ENCODE measurements around the gene MFAP4.

The MFAP4 gene

DNA sequence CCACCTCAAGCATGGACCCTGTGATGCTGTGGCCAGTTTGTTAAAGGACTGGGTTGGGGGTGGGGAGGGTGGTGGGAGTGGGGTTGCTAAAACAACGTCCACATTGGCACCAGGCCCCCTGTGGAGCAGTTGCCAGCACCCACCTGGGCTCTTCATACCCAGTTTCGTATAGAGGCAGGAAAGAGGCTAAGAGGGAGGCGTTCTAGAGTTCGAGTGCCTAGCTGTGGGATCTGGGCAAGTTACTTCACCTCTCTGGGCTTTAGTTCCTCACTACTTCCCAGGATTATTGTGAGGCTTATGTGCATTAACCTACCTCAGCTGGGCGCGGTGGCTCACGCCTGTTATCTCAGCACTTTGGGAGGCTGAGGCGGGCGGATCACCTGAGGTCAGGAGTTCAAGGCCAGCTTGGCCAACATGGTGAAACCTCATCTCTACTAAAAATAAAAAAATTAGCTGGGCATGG, 1.4 kb downstream of the MFAP4 start:
- DNase-seq (ENCODE audit: low read depth): no peak

DNA sequence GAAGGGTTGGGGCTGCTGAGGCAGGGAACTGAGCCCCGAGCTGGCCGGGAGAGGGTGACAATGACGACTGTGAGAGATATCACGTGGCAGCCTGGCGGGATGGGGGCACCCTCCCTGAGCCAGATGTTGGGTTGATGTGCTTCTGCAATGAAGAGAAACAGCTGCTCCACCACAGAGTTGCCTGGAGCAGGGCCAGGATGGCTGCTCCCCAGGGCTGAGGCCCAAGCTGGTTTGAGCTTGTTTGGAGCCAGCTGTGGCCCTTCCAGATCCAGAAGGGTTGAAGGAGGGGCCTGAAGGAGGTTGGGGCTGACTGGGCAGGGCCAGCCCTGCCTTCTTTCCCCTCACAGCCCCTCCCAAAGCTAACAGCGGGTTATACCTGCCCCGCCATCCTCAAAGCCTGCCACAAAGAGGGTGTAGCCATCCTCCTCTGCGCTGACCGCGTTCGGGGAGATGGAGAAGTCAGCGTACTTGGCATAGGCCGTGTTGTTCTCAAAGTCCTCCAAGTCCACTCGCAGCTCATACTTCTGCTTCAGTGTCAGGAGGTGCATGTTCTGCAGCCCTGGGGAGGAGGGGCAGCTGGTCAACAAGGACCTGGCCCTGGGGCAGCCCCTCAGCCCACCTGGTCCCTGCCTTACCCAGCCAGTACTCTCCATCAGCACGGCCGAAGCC, 2.1 kb downstream of the MFAP4 start:
- peak; percentile 98 for DNase-seq (ENCODE audit: low read depth)

DNA sequence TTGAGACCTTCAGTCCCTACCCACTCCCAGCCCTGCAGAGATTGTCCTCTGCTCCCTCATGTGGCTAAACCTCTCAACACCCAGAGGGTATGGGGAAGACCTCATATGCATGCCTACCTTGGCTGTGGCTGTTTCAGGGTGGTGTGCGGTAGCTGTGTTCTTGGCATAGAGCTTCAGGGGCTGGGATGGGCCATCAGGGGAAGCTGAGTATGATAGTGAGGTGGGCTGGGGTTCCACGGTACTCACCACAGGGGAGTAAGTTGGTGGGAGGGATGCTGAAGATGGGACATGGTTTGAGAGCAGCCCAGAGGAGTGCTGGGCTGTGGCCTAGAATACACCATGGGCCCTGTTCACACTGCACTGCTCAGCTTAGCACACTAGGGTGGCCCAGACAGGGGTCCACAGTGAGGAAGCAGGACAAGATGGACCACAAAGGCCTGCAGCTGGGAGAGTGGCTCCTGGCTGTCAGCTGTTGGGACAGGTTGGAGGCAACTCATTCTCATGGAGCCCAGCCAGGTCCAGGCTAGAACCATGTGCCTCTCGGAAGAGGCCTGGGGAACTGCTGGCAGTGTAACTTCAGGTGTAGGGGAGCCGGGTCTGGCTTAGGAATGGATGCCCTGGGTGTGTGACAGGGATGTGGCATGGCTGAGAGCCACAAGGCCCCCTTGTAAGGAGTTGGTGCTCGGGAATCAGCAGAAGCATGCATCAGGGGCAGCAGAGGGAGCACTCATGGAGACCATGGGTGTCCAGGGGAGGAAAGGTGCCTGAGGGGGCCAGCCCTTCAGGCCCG, 3.1 kb downstream of the MFAP4 start:
- no peak for DNase-seq (ENCODE audit: low read depth)

DNA sequence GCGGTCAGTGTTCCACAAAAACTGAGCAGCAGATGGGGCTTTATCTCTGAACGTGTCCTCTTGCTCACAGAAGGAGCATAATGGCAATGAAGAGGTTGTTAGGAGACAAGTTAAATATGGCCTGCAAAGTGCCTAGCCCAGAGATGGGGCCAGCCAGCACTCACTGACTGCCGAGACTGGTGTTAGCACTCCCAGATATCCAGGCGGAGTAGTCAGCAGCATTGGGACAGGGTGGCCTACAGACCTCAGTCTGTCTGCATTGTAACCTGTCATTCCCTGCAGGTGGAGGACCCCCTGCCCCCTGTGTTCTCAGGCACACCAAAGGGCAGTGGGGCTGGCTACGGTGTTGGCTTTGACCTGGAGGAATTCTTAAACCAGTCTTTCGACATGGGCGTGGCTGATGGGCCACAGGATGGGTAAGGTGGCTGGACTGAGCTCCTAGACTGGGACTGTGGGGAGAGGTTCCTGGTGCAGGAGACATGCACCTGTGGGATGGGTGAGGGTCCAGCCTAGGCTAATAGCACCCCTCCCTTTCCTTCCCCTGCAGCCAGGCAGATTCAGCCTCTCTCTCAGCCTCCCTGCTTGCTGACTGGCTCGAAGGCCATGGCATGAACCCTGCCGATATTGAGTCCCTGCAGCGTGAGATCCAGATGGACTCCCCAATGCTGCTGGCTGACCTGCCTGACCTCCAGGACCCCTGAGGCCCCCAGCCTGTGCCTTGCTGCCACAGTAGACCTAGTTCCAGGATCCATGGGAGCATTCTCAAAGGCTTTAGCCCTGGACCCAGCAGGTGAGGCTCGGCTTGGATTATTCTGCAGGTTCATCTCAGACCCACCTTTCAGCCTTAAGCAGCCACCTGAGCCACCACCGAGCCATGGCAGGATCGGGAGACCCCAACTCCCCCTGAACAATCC, 4.2 kb downstream of the MFAP4 start:
- DNase-seq (ENCODE audit: low read depth): no peak

DNA sequence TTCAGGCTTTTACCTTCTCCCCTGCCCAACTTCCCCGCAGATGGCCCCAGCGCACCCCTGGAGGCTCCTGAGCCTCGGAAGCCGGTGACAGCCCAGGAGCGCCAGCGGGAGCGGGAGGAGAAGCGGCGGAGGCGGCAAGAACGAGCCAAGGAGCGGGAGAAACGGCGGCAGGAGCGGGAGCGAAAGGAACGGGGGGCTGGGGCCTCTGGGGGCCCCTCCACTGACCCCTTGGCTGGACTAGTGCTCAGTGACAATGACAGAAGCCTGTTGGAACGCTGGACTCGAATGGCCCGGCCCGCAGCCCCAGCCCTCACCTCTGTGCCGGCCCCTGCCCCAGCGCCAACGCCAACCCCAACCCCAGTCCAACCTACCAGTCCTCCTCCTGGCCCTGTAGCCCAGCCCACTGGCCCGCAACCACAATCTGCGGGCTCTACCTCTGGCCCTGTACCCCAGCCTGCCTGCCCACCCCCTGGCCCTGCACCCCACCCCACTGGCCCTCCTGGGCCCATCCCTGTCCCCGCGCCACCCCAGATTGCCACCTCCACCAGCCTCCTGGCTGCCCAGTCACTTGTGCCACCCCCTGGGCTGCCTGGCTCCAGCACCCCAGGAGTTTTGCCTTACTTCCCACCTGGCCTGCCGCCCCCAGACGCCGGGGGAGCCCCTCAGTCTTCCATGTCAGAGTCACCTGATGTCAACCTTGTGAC, 5.1 kb downstream of the MFAP4 start:
- no peak for DNase-seq (ENCODE audit: low read depth)

DNA sequence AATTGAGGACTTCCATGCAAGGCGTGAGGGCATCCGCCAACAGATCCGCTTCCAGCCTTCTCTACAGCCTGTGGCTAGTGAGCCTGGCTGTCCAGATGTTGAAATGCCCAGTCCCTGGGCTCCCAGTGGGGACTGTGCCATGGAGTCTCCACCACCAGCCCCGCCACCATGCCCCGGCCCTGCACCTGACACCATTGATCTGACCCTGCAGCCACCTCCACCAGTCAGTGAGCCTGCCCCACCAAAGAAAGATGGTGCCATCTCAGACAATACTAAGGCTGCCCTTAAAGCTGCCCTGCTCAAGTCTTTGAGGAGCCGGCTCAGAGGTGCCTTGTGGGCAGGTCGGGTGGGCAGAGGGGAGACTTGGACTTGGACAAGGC, 5.6 kb downstream of the MFAP4 start:
- no peak for DNase-seq (ENCODE audit: low read depth)

DNA sequence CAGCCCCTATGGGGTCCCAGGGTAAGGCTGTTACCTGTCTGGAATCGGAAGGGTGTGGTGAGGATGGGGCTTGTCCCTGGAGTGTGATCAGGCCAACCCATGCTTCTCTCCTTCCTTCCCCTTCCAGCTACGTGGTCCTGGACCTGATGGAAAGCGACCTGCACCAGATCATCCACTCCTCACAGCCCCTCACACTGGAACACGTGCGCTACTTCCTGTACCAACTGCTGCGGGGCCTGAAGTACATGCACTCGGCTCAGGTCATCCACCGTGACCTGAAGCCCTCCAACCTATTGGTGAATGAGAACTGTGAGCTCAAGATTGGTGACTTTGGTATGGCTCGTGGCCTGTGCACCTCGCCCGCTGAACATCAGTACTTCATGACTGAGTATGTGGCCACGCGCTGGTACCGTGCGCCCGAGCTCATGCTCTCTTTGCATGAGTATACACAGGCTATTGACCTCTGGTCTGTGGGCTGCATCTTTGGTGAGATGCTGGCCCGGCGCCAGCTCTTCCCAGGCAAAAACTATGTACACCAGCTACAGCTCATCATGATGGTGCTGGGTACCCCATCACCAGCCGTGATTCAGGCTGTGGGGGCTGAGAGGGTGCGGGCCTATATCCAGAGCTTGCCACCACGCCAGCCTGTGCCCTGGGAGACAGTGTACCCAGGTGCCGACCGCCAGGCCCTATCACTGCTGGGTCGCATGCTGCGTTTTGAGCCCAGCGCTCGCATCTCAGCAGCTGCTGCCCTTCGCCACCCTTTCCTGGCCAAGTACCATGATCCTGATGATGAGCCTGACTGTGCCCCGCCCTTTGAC, 6.3 kb downstream of the MFAP4 start:
- DNase-seq (ENCODE audit: low read depth): no peak

DNA sequence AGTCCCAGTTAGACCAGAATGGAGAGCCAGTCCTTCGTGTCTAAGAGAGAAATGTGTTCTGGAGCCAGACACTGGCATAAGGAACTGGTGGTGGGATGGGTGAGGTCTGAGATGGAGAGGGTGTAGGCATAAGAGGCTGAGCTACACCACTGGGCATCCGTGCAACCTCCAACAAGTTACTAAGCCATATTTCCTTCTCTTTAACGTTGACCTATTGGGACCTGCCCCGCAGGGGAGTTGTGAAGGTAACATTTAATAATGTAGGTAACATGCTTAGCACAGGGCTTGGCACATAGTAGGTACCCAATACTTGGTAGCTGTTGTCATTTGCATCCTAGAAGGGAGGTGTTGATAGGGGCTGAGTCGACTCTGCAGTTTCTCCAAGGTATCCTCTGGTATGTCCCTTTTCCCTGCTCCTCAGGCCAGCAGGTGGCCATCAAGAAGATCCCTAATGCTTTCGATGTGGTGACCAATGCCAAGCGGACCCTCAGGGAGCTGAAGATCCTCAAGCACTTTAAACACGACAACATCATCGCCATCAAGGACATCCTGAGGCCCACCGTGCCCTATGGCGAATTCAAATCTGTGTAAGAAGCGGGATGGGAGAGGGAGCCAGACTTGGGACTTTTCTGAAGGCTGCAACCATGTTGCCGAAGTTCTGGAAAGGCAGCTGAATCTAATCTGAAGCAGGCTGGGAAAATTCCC, 7.5 kb downstream of the MFAP4 start:
- no peak for DNase-seq (ENCODE audit: low read depth)

DNA sequence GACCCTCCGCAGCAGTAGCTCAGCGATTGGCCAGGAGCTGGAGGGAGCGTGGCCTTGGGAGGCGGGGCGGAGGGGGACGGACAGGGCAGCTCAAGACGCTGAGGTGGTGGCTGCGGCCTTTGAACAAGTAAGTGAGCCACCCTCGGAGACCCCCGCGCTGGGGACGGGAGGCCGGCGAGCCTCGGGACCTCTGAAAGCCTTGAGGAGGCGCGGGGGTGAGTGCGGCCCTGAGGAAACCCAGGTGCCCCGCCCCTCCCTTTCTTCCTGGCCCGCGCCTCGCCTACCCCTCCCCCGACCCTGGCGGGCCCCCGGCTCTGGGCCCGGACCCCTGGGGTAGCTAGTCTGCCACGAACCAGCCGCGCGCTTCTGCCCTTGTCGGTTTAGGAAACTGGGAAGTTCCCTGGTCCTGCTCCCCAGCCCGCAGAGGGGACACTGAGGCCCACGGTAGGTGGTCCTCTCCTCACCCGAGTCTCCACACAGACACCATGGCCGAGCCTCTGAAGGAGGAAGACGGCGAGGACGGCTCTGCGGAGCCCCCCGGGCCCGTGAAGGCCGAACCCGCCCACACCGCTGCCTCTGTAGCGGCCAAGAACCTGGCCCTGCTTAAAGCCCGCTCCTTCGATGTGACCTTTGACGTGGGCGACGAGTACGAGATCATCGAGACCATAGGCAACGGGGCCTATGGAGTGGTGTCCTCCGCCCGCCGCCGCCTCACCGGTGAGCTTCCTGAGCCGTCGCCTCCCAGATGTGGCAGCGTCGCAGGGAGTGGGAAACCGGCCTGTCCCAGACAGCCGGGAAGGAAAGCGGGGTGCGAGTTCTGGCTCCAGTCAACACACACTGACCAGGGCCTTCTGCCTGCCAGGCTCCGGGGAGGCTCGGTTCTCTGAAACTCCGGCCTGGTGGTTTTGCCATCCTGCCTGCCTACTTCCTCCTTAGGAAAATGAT, 8.3 kb downstream of the MFAP4 start, which contains the start of gene MAPK7:
Gene MAPK7 (plus strand): TSS at position 83 of the 945 bp plus-strand sequence. CDS start 403 bp downstream, at position 486.
- DNase-seq (ENCODE audit: low read depth): no peak

DNA sequence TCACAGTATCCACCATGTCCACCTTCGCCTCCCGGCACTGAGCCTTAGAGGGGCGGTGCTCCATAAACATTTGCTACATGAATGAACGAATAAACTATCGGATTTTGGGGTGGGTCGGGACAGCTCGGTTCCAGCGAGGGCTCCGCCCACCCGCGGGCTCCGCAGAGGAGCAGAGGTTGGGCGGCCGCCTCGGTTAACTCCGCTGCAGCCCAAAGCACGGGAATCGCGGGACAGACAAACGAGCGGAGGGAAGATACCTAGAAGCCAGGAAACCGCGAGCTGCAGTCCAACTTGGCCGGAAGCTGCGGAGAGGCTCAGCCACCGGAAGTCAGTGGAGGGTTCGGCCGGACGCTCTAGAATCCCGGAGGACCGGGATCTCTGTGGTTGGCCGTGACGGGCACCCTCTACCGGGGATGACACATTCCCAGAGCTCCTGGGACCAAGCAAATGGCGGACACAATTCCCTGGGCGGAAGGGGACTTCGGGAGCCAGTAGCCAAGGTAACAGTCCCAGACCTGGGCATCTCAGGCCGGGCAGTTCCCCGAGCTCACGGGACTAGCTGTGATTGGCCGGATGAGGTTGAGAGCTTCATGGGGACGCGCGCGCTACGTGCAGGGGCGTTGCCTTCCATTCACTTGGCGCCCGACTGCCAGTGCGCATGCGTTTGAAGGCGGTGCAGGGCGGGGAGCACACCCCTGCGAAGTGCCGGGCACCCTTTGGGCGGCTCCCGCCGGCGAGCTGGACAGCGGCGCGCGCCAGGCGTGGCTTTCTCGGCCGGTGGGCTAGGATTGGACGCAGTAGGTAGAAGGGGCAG, 9.2 kb downstream of the MFAP4 start:
- peak; percentile 99 for DNase-seq (ENCODE audit: low read depth)

DNA sequence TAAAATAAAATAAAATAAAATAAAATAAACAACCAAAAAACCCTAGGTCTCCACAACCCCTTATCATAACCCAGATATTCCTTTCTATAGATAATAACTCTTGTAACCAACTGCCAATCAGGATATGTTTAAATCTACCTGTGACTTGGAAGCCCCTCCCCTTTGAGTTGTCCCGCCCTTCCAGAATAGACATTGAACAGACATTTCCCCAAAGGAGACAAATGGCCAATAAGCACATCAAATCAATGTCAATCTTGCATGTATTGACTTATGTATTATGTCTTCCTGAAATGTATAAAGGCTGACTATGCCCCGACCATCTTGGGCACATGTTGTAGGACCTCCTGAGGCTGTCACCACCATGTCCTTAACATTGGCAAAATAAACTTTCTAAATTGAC, 10.2 kb downstream of the MFAP4 start:
- no peak for DNase-seq (ENCODE audit: low read depth)

DNA sequence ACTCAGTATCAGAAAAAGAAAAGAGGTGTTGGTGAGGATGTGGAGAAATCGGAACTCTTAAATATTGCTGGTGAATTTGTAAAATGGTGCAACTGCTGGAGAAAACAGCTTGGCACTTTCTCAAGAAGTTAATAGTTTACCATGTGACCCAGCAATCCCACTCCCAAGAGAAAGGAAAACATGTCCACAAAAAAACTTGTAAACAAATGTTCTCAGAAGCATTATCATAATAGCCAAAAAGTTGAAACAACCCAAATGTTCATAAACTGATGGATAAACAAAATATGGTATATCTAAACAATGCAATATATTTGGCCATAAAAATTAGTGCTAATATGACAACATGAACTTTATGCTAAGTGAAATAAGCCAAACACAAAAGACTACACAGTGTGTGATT, 11.3 kb downstream of the MFAP4 start:
- no peak for DNase-seq (ENCODE audit: low read depth)

DNA sequence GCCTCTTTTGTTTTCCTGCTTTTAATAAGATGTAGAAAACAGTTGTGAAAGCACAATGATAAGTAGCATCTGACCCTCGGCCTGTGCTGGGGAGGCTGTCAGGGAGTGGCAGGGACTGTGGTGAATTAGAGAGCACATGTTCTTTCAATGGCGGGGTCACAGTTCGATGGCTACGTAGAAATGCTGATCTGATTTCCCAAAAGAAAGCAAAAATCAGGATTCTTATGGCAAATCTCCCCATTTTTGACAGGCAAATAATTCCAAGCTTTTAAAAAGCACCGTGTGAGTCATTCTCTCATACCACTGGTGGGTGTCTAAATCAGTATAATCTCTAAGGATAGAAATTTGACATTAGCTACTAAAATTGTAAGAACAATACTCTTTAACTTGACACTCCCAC, 12.9 kb downstream of the MFAP4 start:
- DNase-seq (ENCODE audit: low read depth): no peak

DNA sequence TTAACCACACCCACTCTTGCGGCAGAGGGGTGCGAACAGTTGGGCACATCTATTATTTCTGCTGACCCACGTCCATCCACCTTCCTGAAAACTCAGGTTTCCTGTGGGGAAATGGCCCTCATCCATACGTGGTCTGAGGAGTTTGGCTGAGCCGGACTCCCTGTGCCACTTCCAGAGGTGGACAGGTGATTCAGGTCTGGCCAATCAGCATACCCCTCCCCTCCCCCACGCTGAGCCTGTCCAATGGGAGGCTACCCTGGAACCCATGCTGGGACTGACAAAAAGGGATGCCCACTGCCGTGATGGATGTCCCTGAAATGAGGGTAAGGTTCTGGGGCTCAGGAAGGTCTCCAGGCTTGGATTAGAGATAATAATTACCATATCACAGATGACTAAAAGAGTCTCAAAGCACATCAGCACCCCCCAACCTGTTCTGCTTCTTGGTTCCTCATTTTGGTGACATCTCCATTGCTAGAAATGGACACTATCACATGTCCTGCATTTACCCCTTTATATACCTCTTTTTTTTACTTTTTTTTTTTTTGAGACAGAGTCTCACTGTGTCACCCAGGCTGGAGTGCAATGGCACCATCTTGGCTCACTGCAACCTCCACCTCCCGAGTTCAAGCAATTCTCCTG, 14.0 kb downstream of the MFAP4 start:
- no peak for DNase-seq (ENCODE audit: low read depth)

DNA sequence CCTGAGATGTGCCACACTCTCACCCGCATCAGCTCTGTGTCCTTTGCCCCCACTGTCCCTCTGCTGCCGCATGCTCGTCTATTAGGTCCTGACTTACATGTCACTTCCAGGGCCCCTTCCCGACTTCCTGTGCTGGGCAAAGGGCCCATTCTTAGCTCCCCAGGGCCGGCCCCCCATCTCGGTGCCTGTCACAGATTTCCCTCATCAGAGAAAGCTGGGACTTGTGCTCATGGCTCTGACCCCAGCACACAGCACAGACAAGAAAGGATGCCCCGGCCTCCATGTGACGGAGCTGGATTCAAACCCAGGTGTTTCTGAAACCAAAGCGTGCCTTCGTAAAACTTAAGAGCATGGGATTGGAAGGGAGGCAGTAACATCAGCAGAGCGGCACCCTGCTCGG, 14.6 kb downstream of the MFAP4 start:
- DNase-seq (ENCODE audit: low read depth): no peak

DNA sequence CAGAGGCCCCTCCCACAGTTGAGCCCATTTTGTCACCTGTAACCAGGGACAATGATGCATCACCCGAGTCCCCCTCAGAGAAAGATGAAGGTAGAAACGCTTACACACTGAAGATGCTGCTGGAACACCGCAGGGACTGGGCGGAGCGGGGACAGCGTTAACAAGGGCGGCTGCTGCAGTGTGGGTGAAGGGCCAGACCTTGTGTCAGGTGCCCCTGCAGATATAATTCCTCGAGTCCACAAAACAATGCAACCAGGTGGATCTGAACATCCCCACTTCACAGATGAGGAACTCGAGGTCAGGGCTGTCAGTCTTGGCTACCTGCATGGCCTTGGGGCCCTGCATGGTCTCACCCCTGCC, 15.0 kb downstream of the MFAP4 start:
- DNase-seq (ENCODE audit: low read depth): no peak

DNA sequence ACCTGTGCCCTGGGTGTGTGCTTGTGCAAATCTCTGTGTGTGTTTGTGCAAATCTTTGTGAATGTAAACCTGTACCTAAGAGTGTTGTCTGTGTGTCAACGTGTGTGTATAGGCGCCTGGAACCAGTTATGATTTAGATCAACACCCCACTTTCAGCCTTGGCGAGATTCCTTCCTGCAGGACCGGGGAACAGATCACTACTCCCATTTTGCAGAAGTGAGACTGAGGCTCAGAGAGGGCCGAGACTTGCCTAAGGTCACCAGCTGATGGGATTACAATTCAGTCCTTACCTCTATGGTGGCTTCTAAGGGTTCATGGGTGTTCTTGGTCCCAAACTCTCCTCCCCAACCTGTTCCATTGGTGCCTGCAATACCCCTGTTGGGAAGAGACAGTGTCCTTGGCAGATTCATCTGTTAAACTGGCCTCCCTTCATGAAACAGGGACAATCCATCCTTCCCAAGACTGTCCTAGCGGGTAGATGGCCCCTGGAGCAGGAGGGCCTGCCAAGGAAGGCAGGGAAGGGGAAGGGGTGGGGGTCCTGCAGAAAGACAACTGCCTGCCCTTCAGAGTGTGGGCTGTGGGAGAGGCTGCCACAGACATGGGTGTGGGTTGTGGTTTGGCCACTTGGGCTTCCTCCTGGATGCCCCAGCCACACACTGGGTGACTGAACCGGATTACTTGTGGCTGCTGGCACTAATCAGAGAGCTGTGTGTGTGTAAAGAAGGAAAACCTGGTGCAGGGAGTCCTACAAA, 15.6 kb downstream of the MFAP4 start:
- DNase-seq (ENCODE audit: low read depth): no peak

Data from fibroblast of the conjunctiva (primary cell).